H1 (cell line): ENCODE data around the gene ZNF440. TPM values are rescaled to one million over a fixed set of nuclear protein-coding genes. Genes with fewer than 3 reads are reported as not detected.
"Not testable (repeated sequence)": the region's sequence is repeated elsewhere in the genome, so short reads cannot be mapped to it uniquely, and the experiment has no call there.

Experiments used
- CTCF ChIA-PET: fragments of 300-600 bp; sonication (Branson Sonifier 250); formaldehyde crosslinking; loops from one replicate; lab custom pipeline; 2021; ENCODE audit not compliant: partially characterized antibody; lab: Charles Lee
- POLR2A ChIA-PET: fragments of 300-600 bp; sonication (Branson Sonifier 250); formaldehyde crosslinking; loops from one replicate; lab custom pipeline; 2021; ENCODE audit warnings: inconsistent platforms; ENCODE audit not compliant: partially characterized antibody; lab: Charles Lee
- DNase-seq, 2 experiments: peaks; one replicate each; pipeline versions ENCODE4 v3.0.0 to v3.0.0-alpha.2; 2010 to 2022; ENCODE audit warnings: low spot score in 2 of 2, low read depth in 1 of 2, mixed read lengths in 1 of 2
- FAIRE-seq: peaks from 2 replicates; lab custom pipeline; 2011; peaks lifted over from hg19 to GRCh38; lab: Jason Lieb, UNC
- H2AFZ ChIP-seq: 2 replicates; pipeline ENCODE4 v1.8.1; 2012; ENCODE audit warnings: low read length, inconsistent platforms
- H2AK5ac ChIP-seq: 2 replicates; pipeline ENCODE4 v1.6.1; 2013; ENCODE audit warnings: low read depth, low read length
- H2BK120ac ChIP-seq: replicated peaks from 2 replicates; pipeline ENCODE3; 2013; ENCODE audit warnings: low read depth, low read length, inconsistent platforms
- H2BK12ac ChIP-seq: 2 replicates; pipeline ENCODE4 v1.6.1; 2013; ENCODE audit warnings: low read depth, low read length
- H2BK15ac ChIP-seq: 2 replicates; pipeline ENCODE4 v1.6.1; 2013; ENCODE audit warnings: low read length
- H2BK20ac ChIP-seq: 2 replicates; pipeline ENCODE4 v1.6.1; 2013; ENCODE audit warnings: low read length
- H2BK5ac ChIP-seq: 2 replicates; pipeline ENCODE4 v1.6.1; 2013; ENCODE audit warnings: low read depth, low read length
- H3K14ac ChIP-seq: 2 replicates; pipeline ENCODE4 v1.6.1; 2013; ENCODE audit warnings: inconsistent platforms; ENCODE audit not compliant: insufficient read length
- H3K18ac ChIP-seq: 2 replicates; pipeline ENCODE4 v1.6.1; 2013; ENCODE audit warnings: low read length; ENCODE audit errors: extremely low read depth
- H3K23ac ChIP-seq: 2 replicates; pipeline ENCODE4 v1.6.1; 2013; ENCODE audit warnings: inconsistent platforms; ENCODE audit not compliant: insufficient read length
- H3K23me2 ChIP-seq: 2 replicates; pipeline ENCODE4 v1.6.1; 2013; ENCODE audit warnings: low read depth, low read length
- H3K27ac ChIP-seq: 2 replicates; pipeline ENCODE4 v1.6.1; 2011; ENCODE audit warnings: low read depth, low read length, inconsistent platforms
- H3K27me3 ChIP-seq, 4 experiments: replicated peaks in 1 of 4; 1 replicate in 1 of 4; 2 replicates in 3 of 4; pipeline versions ENCODE4 v1.6.1 to v1.8.1; 2011 to 2013; ENCODE audit warnings: low read length in 3 of 4, mild to moderate bottlenecking in 3 of 4, inconsistent platforms in 2 of 4, mixed read lengths in 2 of 4, moderate library complexity in 1 of 4; ENCODE audit not compliant: control insufficient read depth in 3 of 4, insufficient read depth in 3 of 4; ENCODE audit errors: extremely low read depth in 1 of 4
- H3K36me3 ChIP-seq, 4 experiments: 2 replicates each; pipeline versions ENCODE4 v1.6.1 to v1.8.1; 2011 to 2013; ENCODE audit warnings: mild to moderate bottlenecking in 4 of 4, low read length in 3 of 4, moderate library complexity in 2 of 4, control low read depth in 1 of 4, inconsistent platforms in 1 of 4; ENCODE audit not compliant: insufficient read depth in 4 of 4, control insufficient read depth in 2 of 4
- H3K4ac ChIP-seq: replicated peaks from 2 replicates; pipeline ENCODE3; 2013; ENCODE audit warnings: low read length, low read depth, mixed read lengths, inconsistent platforms; ENCODE audit not compliant: insufficient read length
- H3K4me1 ChIP-seq, 4 experiments: replicated peaks in 1 of 4; 1 replicate in 1 of 4; 2 replicates in 3 of 4; pipeline versions ENCODE4 v1.6.1 to v1.8.1; 2011 to 2013; ENCODE audit warnings: low read length in 3 of 4, inconsistent platforms in 2 of 4, mixed read lengths in 1 of 4; ENCODE audit not compliant: insufficient read depth in 4 of 4, control insufficient read depth in 3 of 4
- H3K4me2 ChIP-seq, 2 experiments: 2 replicates each; pipeline versions ENCODE4 v1.6.1 to v1.8.1; 2011 to 2013; ENCODE audit warnings: low read depth in 2 of 2, low read length in 2 of 2, control low read depth in 1 of 2, inconsistent platforms in 1 of 2, mild to moderate bottlenecking in 1 of 2; ENCODE audit not compliant: insufficient read depth in 1 of 2
- H3K4me3 ChIP-seq, 4 experiments: fragments of 200-600, 300-600 bp in 1 of 4; sonication (generic), shearing (Covaris generic), sonication (Bioruptor Twin) in 1 of 4; 2 replicates each; pipeline versions ENCODE4 v1.5.1 to v1.8.1; 2011 to 2016; ENCODE audit warnings: low read length in 4 of 4, low read depth in 3 of 4, control low read depth in 2 of 4, inconsistent platforms in 2 of 4, mild to moderate bottlenecking in 2 of 4, mixed read lengths in 1 of 4, moderate library complexity in 1 of 4; ENCODE audit not compliant: insufficient read depth in 2 of 4; ENCODE audit errors: extremely low read depth in 1 of 4
- H3K56ac ChIP-seq: replicated peaks from 2 replicates; pipeline ENCODE3; 2013; ENCODE audit warnings: low read depth, mild to moderate bottlenecking, mixed read lengths, low read length, inconsistent platforms; ENCODE audit not compliant: insufficient read length
- H3K79me1 ChIP-seq: 2 replicates; pipeline ENCODE4 v1.6.1; 2013; ENCODE audit warnings: low read depth, low read length, control low read depth
- H3K79me2 ChIP-seq, 2 experiments: 2 replicates each; pipeline versions ENCODE4 v1.6.1 to v1.8.1; 2012 to 2013; ENCODE audit warnings: low read length in 2 of 2, mild to moderate bottlenecking in 2 of 2, inconsistent platforms in 1 of 2; ENCODE audit not compliant: insufficient read depth in 2 of 2, control insufficient read depth in 1 of 2
- H3K9ac ChIP-seq, 4 experiments: replicated peaks in 1 of 4; 1 replicate in 1 of 4; 2 replicates in 3 of 4; pipeline versions ENCODE4 v1.6.1 to v1.8.1; 2011 to 2013; ENCODE audit warnings: low read depth in 3 of 4, low read length in 3 of 4, control low read depth in 2 of 4, mild to moderate bottlenecking in 2 of 4, moderate library complexity in 2 of 4, inconsistent platforms in 1 of 4; ENCODE audit errors: extremely low read depth in 1 of 4
- H3K9me3 ChIP-seq, 2 experiments: 2 replicates each; pipeline versions ENCODE4 v1.6.1 to v1.8.1; 2012 to 2013; ENCODE audit warnings: mild to moderate bottlenecking in 2 of 2, moderate library complexity in 2 of 2, control low read depth in 1 of 2, inconsistent platforms in 1 of 2, low read depth in 1 of 2, low read length in 1 of 2, mixed read lengths in 1 of 2; ENCODE audit not compliant: insufficient read depth in 2 of 2
- H4K20me1 ChIP-seq, 2 experiments: replicated peaks in 1 of 2; 2 replicates each; pipeline versions ENCODE3 to v1.8.1; 2011 to 2013; ENCODE audit warnings: inconsistent platforms in 2 of 2, low read length in 2 of 2, mild to moderate bottlenecking in 1 of 2; ENCODE audit not compliant: insufficient read depth in 2 of 2, control insufficient read depth in 1 of 2
- H4K5ac ChIP-seq: 2 replicates; pipeline ENCODE4 v1.6.1; 2013; ENCODE audit warnings: low read length, low read depth, mixed read lengths, inconsistent platforms; ENCODE audit not compliant: insufficient read length
- H4K8ac ChIP-seq: 2 replicates; pipeline ENCODE4 v1.8.0; 2013; ENCODE audit warnings: mild to moderate bottlenecking, moderate library complexity, low read length, inconsistent platforms; ENCODE audit not compliant: insufficient read depth; ENCODE audit errors: extremely low read depth
- H4K91ac ChIP-seq: replicated peaks from 2 replicates; pipeline ENCODE3; 2013; ENCODE audit warnings: low read length, mixed read lengths, inconsistent platforms; ENCODE audit not compliant: insufficient read length
- CREB1 ChIP-seq: IDR thresholded peaks from 2 replicates; pipeline ENCODE4 v1.6.1; 2012; ENCODE audit warnings: inconsistent platforms
- RAD21 ChIP-seq, 2 experiments: IDR thresholded peaks in 1 of 2; conservative IDR thresholded peaks in 1 of 2; 2 replicates each; pipeline ENCODE4 v1.6.1; 2011; ENCODE audit warnings: low read depth in 2 of 2, low read length in 2 of 2, improper control_type of control experiment in 1 of 2, inconsistent platforms in 1 of 2, mild to moderate bottlenecking in 1 of 2, moderate library complexity in 1 of 2
- WGBS, 2 experiments: shearing (Covaris generic) in 1 of 2; methylation state at CpG; one replicate each; pipeline versions ENCODE4 v1.1.6 to v1.1.7; 2013 to 2015; ENCODE audit warnings: low lambda C conversion rate in 2 of 2, mixed read lengths in 2 of 2, inconsistent platforms in 1 of 2, low coverage in 1 of 2, missing lambda C conversion rate in 1 of 2; ENCODE audit not compliant: insufficient replicate concordance in 2 of 2, insufficient coverage in 1 of 2, insufficient read length in 1 of 2; ENCODE audit errors: extremely low coverage in 1 of 2, missing lambda C conversion rate in 1 of 2; 5-methylcytosine and 5-hydroxymethylcytosine counted together
- polyA plus RNA-seq, 7 experiments: library from polyadenylated mRNA; depleted of rRNA in 3 of 7; stranded (reverse) in 5 of 7; unstranded in 2 of 7; fragments of >200 nt in 5 of 7; fragments of 200-250 nt in 2 of 7; gene quantifications; 1 replicate in 5 of 7; 2 replicates in 1 of 7; 4 replicates in 1 of 7; pipeline versions ENCODE4 v1.2.1 to v1.2.3, GENCODE V29; 2011 to 2013; ENCODE audit warnings: missing spikeins in 2 of 7, mixed read lengths in 2 of 7
- total RNA-seq: library from RNA; stranded (reverse); fragmentation: NEBNext Ultra II Directional; extraction: Animal tissue kit (Norgen Biotek cat#: 25700); gene quantifications from 2 replicates; pipeline ENCODE4 v1.2.1, GENCODE V29; 2021
- TF ChIP-seq, protein P1 (sequence below), 3 experiments: IDR thresholded peaks; 1 replicate in 2 of 3; 2 replicates in 1 of 3; pipeline versions ENCODE4 v1.5.1 to v1.6.1; 2011; ENCODE audit warnings: low read length in 3 of 3, mild to moderate bottlenecking in 3 of 3, inconsistent platforms in 2 of 3, low read depth in 1 of 3, moderate library complexity in 1 of 3; ENCODE audit not compliant: insufficient read depth in 1 of 3; ENCODE audit errors: control extremely low read depth in 1 of 3

Gene ZNF440
- total and polyA plus RNA-seq, 2 of the 8 experiments (the other 6 are each of a cell fraction or from before 2014, with no cell fraction given) = 0.77 to 6.5 TPM

DNA sequence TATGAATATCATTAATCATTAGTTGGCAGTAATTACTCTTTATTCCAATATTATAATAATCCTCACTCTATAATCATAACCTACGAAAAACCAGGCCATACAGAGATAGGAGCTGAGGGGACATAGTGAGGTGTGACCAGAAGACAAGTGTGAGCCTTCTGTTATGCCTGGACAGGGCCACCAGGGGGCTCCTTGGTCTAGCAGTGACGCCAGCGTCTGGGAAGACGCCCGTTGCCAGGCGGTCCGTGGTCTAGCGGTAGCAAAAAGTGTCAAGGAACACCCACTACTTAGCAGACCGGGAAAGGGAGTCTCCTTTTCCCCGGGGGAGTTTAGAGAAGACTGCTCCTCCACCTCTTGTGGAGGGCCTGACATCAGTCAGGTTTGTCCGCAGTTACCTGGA, 42.6 kb upstream of the ZNF440 start:
- H2BK12ac ChIP-seq, H2BK20ac ChIP-seq, H3K27ac ChIP-seq, H4K5ac ChIP-seq, H3K36me3 ChIP-seq, H3K4ac ChIP-seq, H3K14ac ChIP-seq, H2BK15ac ChIP-seq, H3K4me1 ChIP-seq, H3K79me2 ChIP-seq, H2BK5ac ChIP-seq, FAIRE-seq, H3K23ac ChIP-seq, H2AK5ac ChIP-seq, H3K56ac ChIP-seq, H4K8ac ChIP-seq, H3K23me2 ChIP-seq, H3K79me1 ChIP-seq, H4K91ac ChIP-seq, H3K9ac ChIP-seq, H4K20me1 ChIP-seq, H2BK120ac ChIP-seq, H3K18ac ChIP-seq, H2AFZ ChIP-seq, H3K4me2 ChIP-seq, H3K4me3 ChIP-seq, POLR2A ChIA-PET: not testable (repeated sequence)
- Histone ChIP-seq H3K9me3 (peaks cover 20 to 22% of the 10 kb centered on the region in 2 experiments), H3K27me3 (peaks cover 3 to 20% (median 15%) of the 10 kb centered on the region in 4 experiments)
- CTCF ChIA-PET = interaction anchor here (0.6 to 1.7 kb wide), 11 partner anchors 13 to 169 kb away, joined by 3 to 9 read pairs (median 3); no protein-coding TSS in a partner anchor
- TF ChIP-seq, protein P1, sequence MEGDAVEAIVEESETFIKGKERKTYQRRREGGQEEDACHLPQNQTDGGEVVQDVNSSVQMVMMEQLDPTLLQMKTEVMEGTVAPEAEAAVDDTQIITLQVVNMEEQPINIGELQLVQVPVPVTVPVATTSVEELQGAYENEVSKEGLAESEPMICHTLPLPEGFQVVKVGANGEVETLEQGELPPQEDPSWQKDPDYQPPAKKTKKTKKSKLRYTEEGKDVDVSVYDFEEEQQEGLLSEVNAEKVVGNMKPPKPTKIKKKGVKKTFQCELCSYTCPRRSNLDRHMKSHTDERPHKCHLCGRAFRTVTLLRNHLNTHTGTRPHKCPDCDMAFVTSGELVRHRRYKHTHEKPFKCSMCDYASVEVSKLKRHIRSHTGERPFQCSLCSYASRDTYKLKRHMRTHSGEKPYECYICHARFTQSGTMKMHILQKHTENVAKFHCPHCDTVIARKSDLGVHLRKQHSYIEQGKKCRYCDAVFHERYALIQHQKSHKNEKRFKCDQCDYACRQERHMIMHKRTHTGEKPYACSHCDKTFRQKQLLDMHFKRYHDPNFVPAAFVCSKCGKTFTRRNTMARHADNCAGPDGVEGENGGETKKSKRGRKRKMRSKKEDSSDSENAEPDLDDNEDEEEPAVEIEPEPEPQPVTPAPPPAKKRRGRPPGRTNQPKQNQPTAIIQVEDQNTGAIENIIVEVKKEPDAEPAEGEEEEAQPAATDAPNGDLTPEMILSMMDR (IDR thresholded peaks at IDR 0.05; ENCODE audit: control extremely low read depth in 1 of 3, insufficient read depth in 1 of 3, low read depth in 1 of 3, low read length in 3 of 3) = peak; percentile 53 to 61 (median 58)
- peak; percentile 48 to 56 for TF ChIP-seq RAD21 (IDR thresholded peaks at IDR 0.05 in 1 of 2, conservative IDR thresholded peaks at IDR 0.05 in 1 of 2; ENCODE audit: low read depth in 2 of 2, low read length in 2 of 2)
- peak; percentile 54; the same call in 1 of the 2 replicates for TF ChIP-seq CREB1
- peak in 1 of 2 experiments; percentile 75 for DNase-seq
- WGBS, 2 experiments = 60% methylated on average over 11 of the region's 11 CpGs; no CpG with 5 or more reads in 1 of the 2 experiments
